IPS-20b (cell line): ENCODE measurements around the gene GPR89B.
"Not testable (repeated sequence)": the region's sequence is repeated elsewhere in the genome, so short reads cannot be mapped to it uniquely, and the experiment has no call there.

Experiments
- H3K27ac ChIP-seq: one replicate; pipeline ENCODE4 v1.5.1; 2013; ENCODE audit warnings: low read length
- H3K27me3 ChIP-seq: 2 replicates; pipeline ENCODE4 v1.6.1; 2013; ENCODE audit warnings: mild to moderate bottlenecking, low read length, inconsistent platforms; ENCODE audit not compliant: insufficient read depth
- H3K36me3 ChIP-seq: 2 replicates; pipeline ENCODE4 v1.6.1; 2013; ENCODE audit warnings: low read depth, mild to moderate bottlenecking, inconsistent platforms, low read length, moderate library complexity; ENCODE audit not compliant: insufficient read depth
- H3K4me1 ChIP-seq: 2 replicates; pipeline ENCODE4 v1.6.1; 2013; ENCODE audit warnings: mild to moderate bottlenecking, control low read depth, inconsistent platforms, low read length, moderate library complexity; ENCODE audit not compliant: insufficient read depth
- H3K4me3 ChIP-seq: 2 replicates; pipeline ENCODE4 v1.5.1; 2013; ENCODE audit warnings: mild to moderate bottlenecking, low read length, inconsistent platforms
- H3K9ac ChIP-seq: 2 replicates; pipeline ENCODE4 v1.6.1; 2013; ENCODE audit warnings: low read depth, mild to moderate bottlenecking, inconsistent platforms, low read length, moderate library complexity
- H3K9me3 ChIP-seq: 2 replicates; pipeline ENCODE4 v1.6.1; 2013; ENCODE audit warnings: mild to moderate bottlenecking, low read depth, low read length, inconsistent platforms; ENCODE audit not compliant: insufficient read depth

Gene GPR89B

GRCh38 chr1:147949517-147949916 lies 21.3 kb downstream of the GPR89B start:
- H3K27ac ChIP-seq, H3K36me3 ChIP-seq, H3K9ac ChIP-seq, H3K9me3 ChIP-seq, H3K4me1 ChIP-seq, H3K4me3 ChIP-seq, H3K27me3 ChIP-seq: not testable (repeated sequence)

- not testable (repeated sequence) for H3K9me3 ChIP-seq, H3K36me3 ChIP-seq, H3K27ac ChIP-seq, H3K4me3 ChIP-seq, H3K4me1 ChIP-seq, H3K9ac ChIP-seq, H3K27me3 ChIP-seq
These were observed 30.7 kb downstream of the GPR89B start for GRCh38 chr1:147958906-147959305.

- not testable (repeated sequence) for H3K4me3 ChIP-seq, H3K4me1 ChIP-seq, H3K27ac ChIP-seq, H3K36me3 ChIP-seq, H3K9me3 ChIP-seq, H3K9ac ChIP-seq, H3K27me3 ChIP-seq
These were observed 31.5 kb downstream of the GPR89B start for GRCh38 chr1:147959680-147960079.

DNA sequence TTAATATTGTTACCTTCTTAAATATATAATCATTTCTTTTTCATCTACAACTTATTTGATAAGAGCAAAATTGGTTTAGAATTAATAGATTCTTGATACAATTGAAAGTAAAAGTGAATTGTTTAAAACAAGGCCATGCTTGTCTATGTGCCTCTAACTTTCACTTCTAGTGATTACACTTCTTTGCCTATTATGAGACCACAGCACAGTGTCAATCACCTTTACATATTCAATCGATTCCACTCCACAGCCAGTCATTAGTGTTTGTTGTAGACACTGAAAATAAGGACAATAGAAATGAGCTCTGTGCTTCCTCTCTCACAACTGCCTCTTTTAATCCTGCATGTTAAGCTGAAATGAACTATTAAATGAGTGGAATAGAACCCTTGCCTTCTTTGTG lies 36.4 kb downstream of the GPR89B start:
- not testable (repeated sequence) for H3K9me3 ChIP-seq, H3K9ac ChIP-seq, H3K4me1 ChIP-seq, H3K27ac ChIP-seq, H3K27me3 ChIP-seq, H3K4me3 ChIP-seq, H3K36me3 ChIP-seq

DNA sequence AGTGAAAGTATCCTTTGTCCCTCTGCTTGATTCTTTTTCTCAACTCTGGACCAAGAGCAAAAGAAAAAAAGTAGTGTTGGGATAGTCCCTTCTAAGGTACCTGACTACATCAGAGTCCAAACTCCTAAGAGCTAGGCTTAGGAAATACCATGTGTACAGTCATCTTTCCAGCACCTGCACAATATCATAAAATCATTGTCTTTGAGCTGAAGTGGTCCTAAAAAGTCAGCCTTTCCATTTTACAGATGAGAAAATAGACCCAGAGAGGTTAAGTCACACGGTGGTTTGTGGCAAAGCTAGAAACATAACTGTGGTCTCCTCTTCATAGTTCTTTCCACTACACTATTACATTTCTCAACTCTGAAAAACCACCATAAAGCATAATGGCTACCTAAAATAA lies 38.4 kb downstream of the GPR89B start:
- H3K27ac ChIP-seq, H3K27me3 ChIP-seq, H3K9ac ChIP-seq, H3K4me1 ChIP-seq, H3K4me3 ChIP-seq, H3K9me3 ChIP-seq, H3K36me3 ChIP-seq: not testable (repeated sequence)

GRCh38 chr1:147978896-147979651 lies 50.9 kb downstream of the GPR89B start:
- H3K4me3 ChIP-seq, H3K36me3 ChIP-seq, H3K9me3 ChIP-seq, H3K9ac ChIP-seq, H3K4me1 ChIP-seq, H3K27me3 ChIP-seq, H3K27ac ChIP-seq: not testable (repeated sequence)

DNA sequence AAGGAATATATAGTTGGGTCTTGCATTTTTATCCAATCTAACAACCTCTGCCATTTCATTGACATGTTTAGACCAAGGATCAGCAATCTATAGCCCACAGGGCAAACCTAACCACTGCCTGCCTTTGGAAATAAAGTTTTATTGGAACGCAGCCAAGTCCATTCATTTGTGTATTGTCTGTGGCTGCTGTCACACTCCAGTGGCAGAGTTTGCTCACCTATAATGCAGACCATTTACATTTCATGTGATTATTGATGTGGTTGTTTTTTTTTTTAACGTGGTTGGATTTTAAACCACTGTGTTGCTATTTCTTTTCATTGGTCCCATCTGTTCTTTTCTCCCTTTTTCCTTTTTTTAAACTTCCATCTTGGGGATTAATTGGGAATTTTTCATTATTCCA lies 57.2 kb downstream of the GPR89B start:
- H3K9ac ChIP-seq, H3K9me3 ChIP-seq, H3K4me1 ChIP-seq, H3K4me3 ChIP-seq, H3K36me3 ChIP-seq, H3K27me3 ChIP-seq, H3K27ac ChIP-seq: not testable (repeated sequence)

DNA sequence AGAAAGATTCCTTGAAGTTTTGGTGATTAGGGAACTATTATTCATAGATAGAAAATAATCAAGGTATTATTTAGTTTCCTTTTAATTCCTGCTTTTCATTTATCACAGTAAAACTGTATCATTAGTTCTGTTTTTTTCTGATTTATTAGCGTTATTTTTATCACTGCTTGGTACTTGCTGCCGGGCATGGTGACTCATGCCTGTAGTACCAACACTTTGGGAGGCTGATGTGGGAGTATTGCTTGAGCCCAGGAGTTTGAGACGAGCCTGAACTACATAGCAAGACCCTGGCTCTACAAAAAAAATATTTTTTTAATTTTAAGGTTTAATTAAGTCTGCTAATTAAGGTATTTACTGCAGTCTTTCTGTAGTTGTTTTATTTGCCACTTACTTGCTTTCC lies 59.7 kb downstream of the GPR89B start:
- H3K27me3 ChIP-seq, H3K4me1 ChIP-seq, H3K9me3 ChIP-seq, H3K4me3 ChIP-seq, H3K36me3 ChIP-seq, H3K27ac ChIP-seq, H3K9ac ChIP-seq: not testable (repeated sequence)

DNA sequence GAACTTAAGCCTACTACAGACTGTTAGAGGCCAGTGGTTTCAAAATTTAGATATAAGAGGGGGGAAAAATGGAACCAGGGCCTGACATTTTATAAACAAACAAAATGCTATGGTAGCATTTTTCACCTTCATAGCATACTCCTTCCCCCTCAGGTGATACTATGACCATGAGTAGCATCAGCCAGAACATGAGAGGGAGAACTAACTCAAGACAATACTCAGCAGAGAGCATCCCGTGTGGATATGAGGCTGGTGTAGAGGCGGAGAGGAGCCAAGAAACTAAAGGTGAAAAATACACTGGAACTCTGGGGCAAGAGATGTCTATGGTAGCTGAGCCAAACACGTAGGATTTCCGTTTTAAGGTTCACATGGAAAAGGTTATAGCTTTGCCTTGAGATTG lies 64.7 kb downstream of the GPR89B start:
- not testable (repeated sequence) for H3K9ac ChIP-seq, H3K4me1 ChIP-seq, H3K4me3 ChIP-seq, H3K27me3 ChIP-seq, H3K36me3 ChIP-seq, H3K27ac ChIP-seq, H3K9me3 ChIP-seq

DNA sequence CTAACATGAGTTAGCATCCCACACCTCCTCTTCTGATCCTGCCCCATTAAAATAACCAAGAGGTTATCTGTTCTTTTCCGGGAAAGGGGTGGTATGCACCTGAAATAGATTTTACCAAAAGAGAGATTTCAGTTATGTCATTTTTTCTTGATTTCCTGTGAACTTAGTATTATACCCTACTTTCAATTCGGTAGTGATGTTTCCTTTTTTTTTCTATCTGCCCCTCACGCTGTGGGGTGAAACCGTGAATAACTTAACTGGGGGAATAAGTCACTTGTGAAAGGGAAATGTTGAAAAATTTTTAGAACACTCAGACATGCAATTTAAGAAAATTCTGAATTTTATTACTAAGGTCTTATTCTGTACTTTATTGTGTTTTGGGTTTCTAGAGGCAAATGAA lies 65.2 kb downstream of the GPR89B start:
- H3K36me3 ChIP-seq, H3K9me3 ChIP-seq, H3K27me3 ChIP-seq, H3K9ac ChIP-seq, H3K4me3 ChIP-seq, H3K27ac ChIP-seq, H3K4me1 ChIP-seq: not testable (repeated sequence)

DNA sequence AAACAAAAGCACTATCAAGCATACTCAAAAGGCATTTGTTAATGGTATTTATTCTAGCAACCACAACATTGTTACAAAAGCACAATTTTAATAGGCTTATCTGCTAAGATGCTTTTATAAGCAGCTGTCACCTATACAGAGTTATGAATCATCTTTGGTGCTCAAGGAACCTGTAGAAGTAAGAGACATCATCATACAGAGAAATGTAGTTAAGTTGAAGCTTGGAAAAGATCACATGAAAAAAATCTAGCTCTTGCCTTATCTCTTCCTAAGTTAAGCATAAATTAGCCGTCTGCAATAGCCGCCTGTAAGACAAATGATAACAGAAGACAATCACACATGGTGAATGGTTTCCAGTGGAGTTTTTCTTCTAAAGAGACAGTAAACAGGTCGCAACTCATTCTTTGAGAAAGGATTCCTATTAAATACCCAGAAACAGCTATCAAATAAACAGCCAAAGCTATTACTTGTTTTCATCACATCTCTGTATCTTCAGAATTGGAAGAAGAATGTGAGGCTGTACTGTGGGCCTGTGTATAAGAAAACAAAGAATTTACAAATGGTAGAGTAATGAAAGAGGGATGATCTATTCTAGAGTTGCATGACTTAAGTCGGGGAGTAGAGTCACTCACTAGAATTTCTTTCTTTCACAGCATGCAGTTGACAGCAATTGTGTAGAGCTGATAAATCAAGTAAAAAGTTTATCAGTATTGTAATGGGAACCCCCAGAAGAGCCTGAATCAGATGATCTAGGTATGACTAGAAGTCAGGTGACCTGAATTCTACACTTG lies 65.8 kb downstream of the GPR89B start:
- not testable (repeated sequence) for H3K4me1 ChIP-seq, H3K36me3 ChIP-seq, H3K27ac ChIP-seq, H3K9me3 ChIP-seq, H3K27me3 ChIP-seq, H3K4me3 ChIP-seq, H3K9ac ChIP-seq

DNA sequence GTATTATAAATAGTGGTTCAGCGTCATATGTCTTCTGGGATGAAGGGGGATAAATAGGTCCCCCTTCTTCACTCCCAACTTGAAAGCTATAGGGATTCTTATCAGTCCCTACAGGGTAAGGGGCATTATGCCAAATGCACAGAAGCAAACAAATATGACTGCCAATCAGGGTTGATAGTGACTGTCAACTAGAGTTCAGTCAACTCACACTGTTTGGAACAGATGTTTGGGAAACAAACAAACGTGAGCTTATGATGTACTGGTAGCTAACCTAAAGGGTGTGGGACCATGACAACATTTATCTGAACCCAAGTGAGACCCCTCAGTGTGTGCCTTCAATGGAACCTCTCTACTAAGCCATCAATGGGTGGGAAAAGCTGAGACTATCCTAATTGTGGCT lies 67.9 kb downstream of the GPR89B start:
- H3K9ac ChIP-seq, H3K4me1 ChIP-seq, H3K36me3 ChIP-seq, H3K9me3 ChIP-seq, H3K27ac ChIP-seq, H3K4me3 ChIP-seq, H3K27me3 ChIP-seq: not testable (repeated sequence)
